Stimulated activated CD4-positive, alpha-beta T cell treated with anti-CD3 and anti-CD28 coated beads, Interleukin-2, amount 100 ng/mL, for 24 hours (primary cell): Measurements from ENCODE around the gene C2CD3.

Experiments used
- DNase-seq, 2 donors: peaks; one replicate each; pipeline ENCODE4 v3.0.0-alpha.2; 2020

The C2CD3 gene

GRCh38 chr11:73978576-73979086 lies 192.2 kb downstream of the C2CD3 start:
- no peak for DNase-seq

- DNase-seq, result no peak
Observed at GRCh38 chr11:73977856-73978519, 192.8 kb downstream of the C2CD3 start.

DNA sequence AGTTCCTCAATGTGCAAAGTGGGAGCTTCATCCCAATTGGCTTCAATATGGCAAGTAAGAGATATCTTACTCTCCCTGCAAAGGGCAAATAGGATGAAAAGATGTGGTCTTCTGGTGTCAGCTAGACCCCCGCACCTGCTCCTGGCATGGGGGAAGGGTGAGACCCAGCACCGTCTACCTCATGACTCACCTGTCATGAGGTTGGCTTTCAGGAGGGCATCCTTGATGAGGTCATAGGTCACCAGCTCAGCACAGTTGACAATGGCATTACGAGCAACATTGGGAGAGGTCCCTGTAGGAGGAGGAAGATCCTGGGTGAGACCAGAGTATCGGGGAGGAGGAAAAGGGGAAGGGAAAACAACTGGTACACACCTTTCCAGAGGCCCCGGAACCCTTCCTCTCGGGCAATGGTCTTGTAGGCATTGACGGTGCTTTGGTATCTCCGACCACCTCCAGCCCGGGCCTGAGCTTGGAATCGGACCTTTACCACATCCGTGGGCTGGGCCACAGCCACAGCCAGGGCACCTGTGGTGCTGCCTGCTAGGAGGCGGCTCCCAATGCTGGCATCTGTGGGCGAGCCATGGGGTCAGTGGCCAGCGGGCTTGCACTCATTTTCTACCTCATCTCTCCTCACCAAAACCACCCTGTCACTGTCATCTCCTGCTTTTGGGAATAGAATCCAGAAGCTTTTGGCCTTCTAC lies 194.2 kb downstream of the C2CD3 start:
- no peak for DNase-seq

GRCh38 chr11:73975479-73975757 lies 195.4 kb downstream of the C2CD3 start:
- DNase-seq, result no peak

GRCh38 chr11:73974604-73975478 lies 196.0 kb downstream of the C2CD3 start:
- DNase-seq, result no peak

DNA sequence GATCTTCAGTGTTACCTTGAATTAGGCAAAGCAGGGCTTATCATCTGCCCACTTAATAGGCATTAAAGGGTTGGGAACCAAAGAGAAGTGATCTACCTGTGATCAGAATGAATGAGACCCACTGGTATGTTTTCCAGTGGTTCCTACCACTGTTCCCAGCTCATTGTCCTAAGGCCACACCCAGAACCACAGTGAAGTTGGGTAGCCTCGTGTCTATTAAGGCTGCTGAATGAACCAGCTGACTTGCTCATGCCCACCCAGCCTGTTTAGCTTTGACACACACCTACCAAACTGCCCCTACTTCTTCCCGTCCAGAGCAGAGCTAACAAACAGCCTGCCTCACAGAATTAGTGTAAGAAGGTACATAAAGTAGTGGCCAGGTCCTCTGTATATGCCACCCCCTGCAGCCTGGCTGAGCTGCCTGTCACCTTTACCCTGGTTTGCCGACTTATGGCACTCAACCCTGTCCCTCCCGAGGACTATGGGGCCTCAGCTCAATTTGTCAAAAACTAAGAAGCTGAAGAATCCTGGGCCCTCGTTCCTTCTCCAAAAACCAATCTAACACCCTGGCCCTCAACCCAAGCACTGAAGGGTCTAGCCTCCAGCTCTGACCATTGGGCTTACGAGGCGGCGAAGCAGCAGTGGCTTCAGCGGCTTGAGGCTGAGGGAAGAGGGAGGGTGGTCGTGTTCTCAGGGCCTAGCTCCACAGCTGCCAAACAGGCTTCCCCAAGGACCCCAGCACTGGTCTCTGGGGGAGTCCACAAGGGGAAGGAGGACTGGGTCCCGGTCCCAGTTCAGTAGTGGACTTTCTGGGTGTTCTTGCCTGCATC lies 198.0 kb downstream of the C2CD3 start:
- DNase-seq, result no peak

DNA sequence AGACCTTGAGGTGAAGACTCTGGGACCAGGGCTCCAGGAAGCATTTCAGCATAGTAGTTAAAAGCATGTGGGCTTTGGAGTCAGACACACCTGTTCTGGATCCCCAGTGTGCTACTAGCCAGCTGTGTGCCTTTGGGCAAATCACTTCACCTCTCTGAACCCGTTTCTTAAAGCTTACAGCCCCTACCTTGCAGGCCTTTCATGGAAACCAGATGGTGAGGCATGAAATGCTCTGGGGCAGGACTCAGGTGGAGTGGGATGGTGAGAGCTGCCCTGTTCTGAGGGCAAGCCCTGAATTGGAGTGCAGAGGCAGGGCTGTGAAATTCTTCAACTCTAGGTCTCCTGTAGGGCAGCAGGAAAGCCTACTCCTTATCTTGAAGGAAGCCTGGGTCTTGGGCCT lies 198.6 kb downstream of the C2CD3 start:
- DNase-seq, result no peak

DNA sequence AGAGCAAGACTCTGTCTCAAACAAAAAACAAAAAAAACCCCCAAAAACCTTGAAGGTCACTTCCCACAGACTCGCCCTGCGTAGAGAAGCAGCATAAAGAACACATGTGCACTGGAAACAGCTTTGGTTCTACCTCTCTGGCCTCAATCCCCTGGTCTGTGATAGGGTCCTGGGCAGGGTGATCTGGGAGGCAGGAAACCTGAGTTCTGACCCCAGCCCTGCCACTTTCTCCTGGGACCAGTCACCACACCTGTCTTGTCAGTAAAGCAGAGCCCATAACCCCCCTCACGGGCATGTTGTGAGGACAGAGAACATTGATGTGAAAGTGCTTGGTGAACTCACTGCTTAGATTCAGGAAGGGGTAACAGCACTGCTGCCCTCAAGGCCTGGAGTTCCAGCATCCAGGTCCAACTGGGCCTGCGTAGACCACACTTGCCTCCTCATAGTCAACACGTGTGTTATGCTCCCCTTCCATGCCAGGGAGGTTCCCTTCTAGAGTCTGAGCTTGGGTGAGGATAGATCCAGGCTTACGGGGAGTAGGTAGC lies 199.6 kb downstream of the C2CD3 start:
- no peak for DNase-seq

GRCh38 chr11:73969991-73970800 lies 200.6 kb downstream of the C2CD3 start:
- DNase-seq, result peak in 1 of 2 donors; percentile 25

DNA sequence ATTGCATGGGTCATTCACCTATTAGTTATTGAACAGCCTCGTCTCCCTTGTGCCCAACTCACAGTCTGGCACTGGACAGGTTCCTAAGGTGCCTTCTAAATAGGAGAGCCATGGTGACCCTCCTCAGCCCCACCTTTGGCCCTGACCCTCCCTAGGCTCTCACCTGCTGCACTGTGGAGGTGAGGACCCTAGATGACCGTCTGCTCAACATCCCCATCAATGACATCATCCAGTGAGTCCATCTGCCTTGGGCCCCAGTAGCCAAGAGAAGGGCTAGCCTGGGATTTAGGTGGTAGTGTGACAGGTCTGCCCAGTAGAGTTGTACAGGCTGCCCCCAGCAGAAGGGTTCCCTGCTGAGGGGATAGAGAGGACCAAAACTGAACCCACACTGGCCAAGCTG lies 201.7 kb downstream of the C2CD3 start:
- DNase-seq, result no peak

- DNase-seq, result no peak
Observed at GRCh38 chr11:73968356-73968966, 202.3 kb downstream of the C2CD3 start.

- no peak for DNase-seq
Observed at GRCh38 chr11:73965764-73966121, 205.1 kb downstream of the C2CD3 start.

DNA sequence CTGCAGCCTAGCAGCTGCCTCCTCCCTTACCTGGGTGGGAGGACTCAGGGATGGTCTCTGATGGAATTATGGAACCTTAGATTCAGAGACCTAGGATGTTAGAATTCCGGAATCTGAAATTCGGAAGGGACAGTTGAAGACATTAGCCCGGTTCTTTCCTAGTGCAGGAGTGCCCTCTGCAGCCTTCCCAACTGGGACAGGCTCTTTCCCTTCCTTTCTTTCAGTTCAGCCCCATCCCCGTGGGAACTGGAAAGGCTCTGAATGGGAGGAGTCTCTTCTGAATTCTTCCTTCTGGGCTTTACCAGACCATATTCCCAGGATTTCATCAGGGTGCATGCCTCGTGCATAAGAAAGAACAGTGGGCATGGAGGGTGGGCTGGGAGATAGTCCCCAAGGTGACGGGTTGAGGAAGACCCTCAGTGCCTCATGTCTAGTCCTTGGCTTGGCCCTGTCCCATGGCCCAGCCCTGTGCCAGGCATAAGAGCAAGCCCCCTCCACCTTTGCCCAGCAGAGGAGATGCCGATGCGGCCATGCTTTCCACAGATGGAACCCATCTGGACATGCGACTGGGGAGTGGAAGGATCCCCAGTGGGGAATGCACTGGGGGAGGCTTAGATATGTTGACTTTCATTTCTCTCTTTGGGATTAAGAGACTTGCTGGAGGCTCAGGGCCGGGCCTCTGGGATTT lies 205.6 kb downstream of the C2CD3 start:
- no peak for DNase-seq

DNA sequence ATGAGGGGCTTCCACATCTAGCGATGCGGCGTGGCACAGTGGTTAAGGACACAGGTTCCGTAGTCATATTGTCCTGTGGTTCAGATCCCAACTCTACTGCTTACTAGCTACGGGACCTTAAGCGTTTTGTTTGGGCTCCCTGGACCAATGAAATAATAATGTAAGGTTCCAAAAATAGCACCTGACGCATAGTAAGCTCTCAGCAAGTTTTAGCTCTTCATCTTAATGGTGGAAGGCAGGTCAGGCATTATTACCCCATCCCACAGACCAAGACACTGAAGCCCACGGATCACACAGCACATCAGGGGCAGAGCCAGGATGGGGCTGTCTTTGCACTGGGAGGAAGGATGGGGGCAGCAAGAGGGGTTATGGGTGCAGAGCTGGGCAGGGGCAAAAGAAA lies 206.9 kb downstream of the C2CD3 start:
- DNase-seq, result no peak
